HEK293T (cell line): Measurements from ENCODE around the gene RTKN2.

Experiments used
- ARNT ChIP-seq: fragments of 450-650 bp; IDR thresholded peaks from 2 replicates; pipeline ENCODE4 v1.6.1; 2017; ENCODE audit warnings: mild to moderate bottlenecking
- BHLHE40 ChIP-seq: fragments of 450-650 bp; IDR thresholded peaks from 2 replicates; pipeline ENCODE4 v1.6.1; 2016; ENCODE audit warnings: mild to moderate bottlenecking, moderate library complexity, borderline replicate concordance
- CTBP1 ChIP-seq: fragments of 450-650 bp; IDR thresholded peaks from 2 replicates; pipeline ENCODE4 v1.6.1; 2016; ENCODE audit warnings: borderline replicate concordance
- FOXA1 ChIP-seq: fragments of 450-650 bp; IDR thresholded peaks from 2 replicates; pipeline ENCODE4 v1.6.1; 2016; ENCODE audit warnings: mild to moderate bottlenecking
- FOXK2 ChIP-seq: fragments of 450-650 bp; IDR thresholded peaks from 2 replicates; pipeline ENCODE4 v1.6.1; 2016; ENCODE audit warnings: mild to moderate bottlenecking
- FOXM1 ChIP-seq: fragments of 450-650 bp; IDR thresholded peaks from 2 replicates; pipeline ENCODE4 v1.6.1; 2017; ENCODE audit warnings: mild to moderate bottlenecking, borderline replicate concordance
- L3MBTL2 ChIP-seq: fragments of 450-650 bp; conservative IDR thresholded peaks from 2 replicates; pipeline ENCODE4 v1.6.1; 2016; ENCODE audit warnings: mild to moderate bottlenecking
- NFRKB ChIP-seq: fragments of 450-650 bp; IDR thresholded peaks from 2 replicates; pipeline ENCODE4 v1.6.1; 2016; ENCODE audit warnings: mild to moderate bottlenecking, moderate library complexity
- SP1 ChIP-seq: fragments of 450-650 bp; IDR thresholded peaks from 2 replicates; pipeline ENCODE4 v1.6.1; 2017
- ZNF384 ChIP-seq: fragments of 450-650 bp; IDR thresholded peaks from 2 replicates; pipeline ENCODE4 v1.6.1; 2016

GRCh38 chr10:62224606-62225005 lies 44.0 kb downstream of the RTKN2 start:
- no peak for TF ChIP-seq SP1
- TF ChIP-seq CTBP1 = no peak
- TF ChIP-seq ARNT = no peak
- TF ChIP-seq BHLHE40 = no peak
- no peak for TF ChIP-seq FOXA1
- TF ChIP-seq NFRKB = no peak
- TF ChIP-seq L3MBTL2 = no peak
- no peak for TF ChIP-seq FOXK2
- TF ChIP-seq ZNF384 = no peak
- TF ChIP-seq FOXM1 = no peak
